Endothelial cell of umbilical vein (primary cell): Measurements from ENCODE around the gene TIGIT. TPM values are rescaled to one million over a fixed set of nuclear protein-coding genes. Genes with fewer than 3 reads are reported as not detected.

Experiments
- BruUV-seq: library from RNA; stranded (reverse); fragments of 400-500 nt; replicated peaks from 2 replicates; lab custom pipeline; 2021; lab: Mats Ljungman, UMichigan
- CTCF ChIA-PET: fragments of 300-600, 350-600 bp; sonication (Branson Sonifier 250); formaldehyde crosslinking; loops from one replicate; lab custom pipeline; 2021; ENCODE audit warnings: antibody characterized with exemption, inconsistent platforms; lab: Charles Lee
- POLR2A ChIA-PET: fragments of 300-600, 350-600 bp; sonication (Branson Sonifier 250); formaldehyde crosslinking; loops from one replicate; lab custom pipeline; 2021; ENCODE audit warnings: antibody characterized with exemption, inconsistent platforms; lab: Charles Lee
- DNase-seq: peaks from one replicate; pipeline ENCODE4 v3.0.0-alpha.2; 2011; ENCODE audit warnings: low read depth, low spot score
- FAIRE-seq: peaks from 2 replicates; lab custom pipeline; 2011; peaks lifted over from hg19 to GRCh38; lab: Jason Lieb, UNC
- H2AFZ ChIP-seq: 2 replicates; pipeline ENCODE4 v1.6.0; 2012; ENCODE audit warnings: low read depth, low read length, control low read depth, inconsistent platforms
- H3K27ac ChIP-seq: 2 replicates; pipeline ENCODE4 v1.5.1; 2011; ENCODE audit warnings: low read depth, mild to moderate bottlenecking, control low read depth, low read length, moderate library complexity; ENCODE audit not compliant: insufficient read depth
- H3K27me3 ChIP-seq, 2 experiments: 2 replicates each; pipeline versions ENCODE4 v1.6.0 to v1.6.1; 2011; ENCODE audit warnings: low read length in 2 of 2, mixed read lengths in 1 of 2; ENCODE audit not compliant: control insufficient read depth in 2 of 2, insufficient read depth in 2 of 2
- H3K36me3 ChIP-seq, 2 experiments: 2 replicates in 1 of 2; 3 replicates in 1 of 2; pipeline ENCODE4 v1.5.1; 2011; ENCODE audit warnings: low read length in 2 of 2, mild to moderate bottlenecking in 1 of 2, moderate library complexity in 1 of 2; ENCODE audit not compliant: control insufficient read depth in 2 of 2, insufficient read depth in 2 of 2; ENCODE audit errors: extremely low read depth in 1 of 2
- H3K4me1 ChIP-seq: 3 replicates; pipeline ENCODE4 v1.5.1; 2011; ENCODE audit warnings: mild to moderate bottlenecking, low read length; ENCODE audit not compliant: control insufficient read depth, insufficient read depth; ENCODE audit errors: extremely low read depth
- H3K4me2 ChIP-seq: 2 replicates; pipeline ENCODE4 v1.6.1; 2011; ENCODE audit warnings: low read length, control low read depth, mixed read lengths; ENCODE audit not compliant: insufficient read depth
- H3K4me3 ChIP-seq, 3 experiments: fragments of 200-600 bp in 1 of 3; sonication (generic), shearing (Covaris generic) in 1 of 3; replicated peaks in 1 of 3; 2 replicates each; pipeline ENCODE4 v1.5.1; 2011 to 2016; ENCODE audit warnings: control low read depth in 3 of 3, low read length in 3 of 3, mild to moderate bottlenecking in 2 of 3, inconsistent platforms in 1 of 3, low read depth in 1 of 3, moderate library complexity in 1 of 3; ENCODE audit not compliant: insufficient read depth in 1 of 3
- H3K79me2 ChIP-seq: 2 replicates; pipeline ENCODE4 v1.6.0; 2012; ENCODE audit warnings: low read length, inconsistent platforms; ENCODE audit not compliant: control insufficient read depth, insufficient read depth
- H3K9ac ChIP-seq: replicated peaks from 2 replicates; pipeline ENCODE3; 2011; ENCODE audit warnings: low read length, control low read depth; ENCODE audit not compliant: insufficient read depth; ENCODE audit errors: extremely low read depth
- H3K9me1 ChIP-seq: replicated peaks from 3 replicates; pipeline ENCODE4 v1.6.0; 2011; ENCODE audit warnings: mild to moderate bottlenecking, low read length; ENCODE audit not compliant: control insufficient read depth, insufficient read depth; ENCODE audit errors: extremely low read depth
- H3K9me3 ChIP-seq: replicated peaks from 2 replicates; pipeline ENCODE4 v1.5.1; 2012; ENCODE audit warnings: low read length, inconsistent platforms; ENCODE audit not compliant: control insufficient read depth, insufficient read depth
- H4K20me1 ChIP-seq: replicated peaks from 2 replicates; pipeline ENCODE3; 2011; ENCODE audit warnings: mild to moderate bottlenecking, low read length; ENCODE audit not compliant: control insufficient read depth, insufficient read depth; ENCODE audit errors: extremely low read depth
- CTCF ChIP-seq, 2 donors: IDR thresholded peaks; 1 replicate in 1 of 2; 2 replicates in 1 of 2; pipeline ENCODE4 v1.5.1; 2011; ENCODE audit warnings: low read length in 2 of 2, mild to moderate bottlenecking in 2 of 2, moderate library complexity in 2 of 2, control low read depth in 1 of 2, inconsistent platforms in 1 of 2, low read depth in 1 of 2; ENCODE audit not compliant: insufficient read depth in 1 of 2; ENCODE audit errors: extremely low read depth in 1 of 2
- EZH2 ChIP-seq: IDR thresholded peaks from 2 replicates; pipeline ENCODE4 v1.6.1; 2012; ENCODE audit warnings: borderline replicate concordance, low read depth, mild to moderate bottlenecking, moderate library complexity, low read length, inconsistent platforms; ENCODE audit not compliant: severe bottlenecking
- FOS ChIP-seq: IDR thresholded peaks from 2 replicates; pipeline ENCODE4 v1.6.1; 2011; ENCODE audit warnings: mild to moderate bottlenecking, low read length, moderate library complexity, borderline replicate concordance; ENCODE audit not compliant: insufficient read depth
- GATA2 ChIP-seq: IDR thresholded peaks from 2 replicates; pipeline ENCODE4 v1.7.0; 2011; ENCODE audit warnings: low read depth, mild to moderate bottlenecking, moderate library complexity, mixed read lengths, low read length; ENCODE audit not compliant: insufficient read length, insufficient read depth
- JUN ChIP-seq: IDR thresholded peaks from 2 replicates; pipeline ENCODE4 v1.6.1; 2011; ENCODE audit warnings: borderline replicate concordance, low read depth; ENCODE audit not compliant: insufficient read length, insufficient read depth
- MAX ChIP-seq: IDR thresholded peaks from 2 replicates; pipeline ENCODE4 v1.6.1; 2011; ENCODE audit not compliant: insufficient read depth, insufficient read length
- MYC ChIP-seq: IDR thresholded peaks from one replicate; pipeline ENCODE4 v1.6.1; 2011; ENCODE audit warnings: mild to moderate bottlenecking, low read depth, low read length
- POLR2A ChIP-seq: IDR thresholded peaks from 2 replicates; pipeline ENCODE4 v1.6.1; 2012; ENCODE audit warnings: low read depth, mild to moderate bottlenecking, control low read depth, low read length
- POLR2AphosphoS5 ChIP-seq: IDR thresholded peaks from 2 replicates; pipeline ENCODE4 v1.6.1; 2012; ENCODE audit warnings: low read depth, mild to moderate bottlenecking, control low read depth, low read length, moderate library complexity; ENCODE audit not compliant: insufficient read depth
- dilution Hi-C: fragments of 300-500 bp; cut with MboI; formaldehyde crosslinking; loops from one replicate; pipeline ENCODE4 v1.15.0; 2019; ENCODE audit warnings: low sequenced_read_pairs; ENCODE audit not compliant: extremely low pct_ligation_motif_present
- intact Hi-C: fragments of 100-400 bp; cut with micrococcal nuclease; formaldehyde crosslinking; loops from one replicate; pipeline ENCODE4 v1.10.0; 2022
- polyA plus RNA-seq, 4 experiments: library from polyadenylated mRNA; depleted of rRNA in 3 of 4; stranded (reverse) in 3 of 4; unstranded in 1 of 4; fragments of >200 nt; gene quantifications; 2 replicates each; pipeline versions ENCODE4 v1.2.1 to v1.2.3, GENCODE V29; 2011 to 2012; ENCODE audit warnings: missing spikeins in 1 of 4
- total RNA-seq: library from RNA; stranded (reverse); gene quantifications from 2 replicates; pipeline ENCODE4 v1.2.3, GENCODE V29; 2021

TIGIT gene
- total and polyA plus RNA-seq, 2 donors (not counting 3 experiments of a cell fraction or from before 2014, with no cell fraction given), result not detected

GRCh38 chr3:114320246-114320645 is 26.4 kb downstream of the TIGIT start:
- Histone ChIP-seq H3K27me3 (no peaks in the 10 kb centered on the region), H3K9me1 (no peaks in the 10 kb centered on the region), H3K9ac (no peak overlapping the region), H3K9me3 (no peaks in the 10 kb centered on the region), H3K4me1 (peaks cover 12% of the 10 kb centered on the region), H3K36me3 (peaks cover 0 to 2% of the 10 kb centered on the region in 2 experiments), H3K79me2 (no peaks in the 10 kb centered on the region), H2AFZ (no peak overlapping the region), H3K4me2 (peak overlapping the region; percentile 55), H3K4me3 (no peak overlapping the region), H4K20me1 (no peaks in the 10 kb centered on the region), H3K27ac (peak overlapping the region; percentile 6)
- no peak for FAIRE-seq
- CTCF ChIA-PET, result interaction anchor here (2.0 kb wide), 1 partner anchor 21 kb away, joined by 11 read pairs; no protein-coding TSS in a partner anchor
- dilution Hi-C loops, result no loop called here
- peak; percentile 70 for DNase-seq
- TF ChIP-seq FOS (peak; percentile 41), EZH2 (no peak), JUN (peak; percentile 59)
- intact Hi-C loops, result no loop called here
- POLR2A ChIA-PET, result no interaction called here
- BruUV-seq, result no TSS peak

GRCh38 chr3:114323546-114324254 is 29.9 kb downstream of the TIGIT start:
- no peaks in the 10 kb centered on the region for H3K79me2 ChIP-seq
- H3K9ac ChIP-seq, result no peak overlapping the region
- BruUV-seq, result no TSS peak
- TF ChIP-seq CTCF (IDR thresholded peaks at IDR 0.05; ENCODE audit: extremely low read depth in 1 of 2, insufficient read depth in 1 of 2, low read depth in 1 of 2, low read length in 2 of 2) (no peak), MYC (no peak), FOS (no peak), POLR2AphosphoS5 (no peak), JUN (no peak), EZH2 (no peak), GATA2 (no peak), POLR2A (no peak), MAX (no peak)
- DNase-seq (no peak), FAIRE-seq (no peak)
- H3K27me3 ChIP-seq, result no peaks in the 10 kb centered on the region
- POLR2A ChIA-PET, result no interaction called here
- H3K4me3 ChIP-seq, result no peak overlapping the region
- dilution Hi-C loops, result no loop called here
- no peak overlapping the region for H3K4me2 ChIP-seq
- CTCF ChIA-PET, result interaction anchor here (1.4 kb wide), 1 partner anchor 13 kb away, joined by 4 read pairs; no protein-coding TSS in a partner anchor
- no peak overlapping the region for H3K27ac ChIP-seq
- peaks cover 12% of the 10 kb centered on the region for H3K4me1 ChIP-seq
- H2AFZ ChIP-seq, result no peak overlapping the region
- no peaks in the 10 kb centered on the region for H3K36me3 ChIP-seq
- intact Hi-C loops, result no loop called here
- no peaks in the 10 kb centered on the region for H3K9me3 ChIP-seq
- no peaks in the 10 kb centered on the region for H3K9me1 ChIP-seq
- no peaks in the 10 kb centered on the region for H4K20me1 ChIP-seq
